GM12878 (cell line): Measurements from ENCODE around the gene OR2T34. TPM values are rescaled to one million over a fixed set of nuclear protein-coding genes. Genes with fewer than 3 reads are reported as not detected.

Experiments used
- ATAC-seq: fragments of 200-7000 bp; cut with Tn5 transposase; 3 replicates; pipeline ENCODE4 v1.9.1; 2020; ENCODE audit warnings: mild to moderate bottlenecking, moderate library complexity
- BruUV-seq: library from RNA; stranded (reverse); fragments of 400-500 nt; replicated peaks from 2 replicates; lab custom pipeline; 2021; lab: Mats Ljungman, UMichigan
- CTCF ChIA-PET: fragments of 300-600 bp; sonication (Branson Sonifier 250); formaldehyde crosslinking; extraction: SDS; loops from one replicate; lab custom pipeline; 2021; ENCODE audit warnings: inconsistent platforms; lab: Yijun Ruan, JAX
- POLR2A ChIA-PET: fragments of 350-600 bp; formaldehyde crosslinking; extraction: SDS; loops from one replicate; lab custom pipeline; 2021; ENCODE audit warnings: inconsistent platforms; lab: Charles Lee
- RAD21 ChIA-PET: fragments of 300-600 bp; sonication (Branson Sonifier 250); formaldehyde crosslinking; loops from one replicate; lab custom pipeline; 2023; ENCODE audit warnings: antibody characterized with exemption; ENCODE audit not compliant: unreplicated experiment; lab: Charles Lee
- SMC1A ChIA-PET: fragments of 300-600 bp; sonication (Branson Sonifier 250); formaldehyde crosslinking; loops from one replicate; lab custom pipeline; 2023; ENCODE audit not compliant: unreplicated experiment, uncharacterized antibody; lab: Charles Lee
- DNase-seq: peaks from one replicate; pipeline ENCODE4 v3.0.0-alpha.2; 2011; ENCODE audit warnings: low read depth, low spot score
- FAIRE-seq: peaks from 3 replicates; lab custom pipeline; 2011; peaks lifted over from hg19 to GRCh38; lab: Jason Lieb, UNC
- H2AFZ ChIP-seq: 2 replicates; pipeline ENCODE4 v1.6.0; 2011; ENCODE audit warnings: low read depth, low read length, control low read depth; ENCODE audit not compliant: control insufficient read depth
- H3K27ac ChIP-seq: 2 replicates; pipeline ENCODE4 v1.5.1; 2011; ENCODE audit warnings: control low read depth; ENCODE audit not compliant: control insufficient read depth, insufficient read depth
- H3K27me3 ChIP-seq, 2 experiments: replicated peaks in 1 of 2; 2 replicates each; pipeline versions ENCODE4 v1.6.0 to v1.6.1; 2011; ENCODE audit warnings: low read length in 1 of 2; ENCODE audit not compliant: control insufficient read depth in 2 of 2, insufficient read depth in 2 of 2
- H3K36me3 ChIP-seq, 2 experiments: 2 replicates each; pipeline ENCODE4 v1.5.1; 2011; ENCODE audit warnings: low read length in 1 of 2; ENCODE audit not compliant: control insufficient read depth in 2 of 2, insufficient read depth in 2 of 2
- H3K4me1 ChIP-seq: 2 replicates; pipeline ENCODE4 v1.6.1; 2011; ENCODE audit warnings: mild to moderate bottlenecking, low read length, moderate library complexity, mixed read lengths; ENCODE audit not compliant: control insufficient read depth, insufficient read depth
- H3K4me2 ChIP-seq: 2 replicates; pipeline ENCODE4 v1.6.0; 2011; ENCODE audit warnings: control low read depth; ENCODE audit not compliant: control insufficient read depth, insufficient read depth
- H3K4me3 ChIP-seq: fragments of 200-600 bp; sonication (generic); 2 replicates; pipeline ENCODE4 v1.5.1; 2016
- H3K79me2 ChIP-seq: 2 replicates; pipeline ENCODE4 v1.6.0; 2011; ENCODE audit warnings: low read length; ENCODE audit not compliant: control insufficient read depth, insufficient read depth
- H3K9ac ChIP-seq: 2 replicates; pipeline ENCODE4 v1.8.0; 2011; ENCODE audit warnings: low read length, control low read depth, mixed read lengths; ENCODE audit not compliant: control insufficient read depth, insufficient read depth
- H3K9me3 ChIP-seq: replicated peaks from 3 replicates; pipeline ENCODE4 v1.5.1; 2011; ENCODE audit warnings: mild to moderate bottlenecking, low read length; ENCODE audit not compliant: control insufficient read depth, insufficient read depth
- H4K20me1 ChIP-seq: 2 replicates; pipeline ENCODE4 v1.6.0; 2011; ENCODE audit not compliant: control insufficient read depth, insufficient read depth
- ATF2 ChIP-seq: IDR thresholded peaks from 2 replicates; pipeline ENCODE4 v1.6.1; 2012; ENCODE audit warnings: low read length, inconsistent platforms
- BMI1 ChIP-seq: fragments of 450-650 bp; IDR thresholded peaks from 2 replicates; pipeline ENCODE4 v1.6.1; 2016; ENCODE audit warnings: mild to moderate bottlenecking, moderate library complexity, borderline replicate concordance
- EGR1 ChIP-seq, 2 experiments: IDR thresholded peaks; 1 replicate in 1 of 2; 2 replicates in 1 of 2; pipeline ENCODE4 v1.6.1; 2011 to 2012; ENCODE audit warnings: low read depth in 2 of 2, low read length in 2 of 2, borderline replicate concordance in 1 of 2, mild to moderate bottlenecking in 1 of 2, moderate library complexity in 1 of 2
- SMAD1 ChIP-seq: fragments of 450-650 bp; IDR thresholded peaks from 2 replicates; pipeline ENCODE4 v1.6.1; 2018; ENCODE audit warnings: mild to moderate bottlenecking, low read depth; ENCODE audit not compliant: partially characterized antibody
- SMARCA5 ChIP-seq: fragments of 450-650 bp; IDR thresholded peaks from 2 replicates; pipeline ENCODE4 v1.6.1; 2017; ENCODE audit warnings: mild to moderate bottlenecking
- TCF3 ChIP-seq: IDR thresholded peaks from 2 replicates; pipeline ENCODE4 v1.6.1; 2012; ENCODE audit warnings: low read depth, mild to moderate bottlenecking, low read length, borderline replicate concordance; ENCODE audit not compliant: insufficient read depth
- YBX1 ChIP-seq: fragments of 450-650 bp; IDR thresholded peaks from 2 replicates; pipeline ENCODE4 v1.6.1; 2016; ENCODE audit warnings: antibody characterized with exemption
- ZNF274 ChIP-seq: IDR thresholded peaks from one replicate; pipeline ENCODE4 v1.8.0; 2011; ENCODE audit not compliant: insufficient read length, insufficient read depth
- WGBS: methylation state at CpG from one replicate; pipeline ENCODE4 v1.1.6; 2016; ENCODE audit warnings: low lambda C conversion rate; ENCODE audit not compliant: insufficient replicate concordance, insufficient coverage; ENCODE audit errors: missing lambda C conversion rate; 5-methylcytosine and 5-hydroxymethylcytosine counted together
- in situ Hi-C: fragments of 300-500 bp; cut with MboI; formaldehyde crosslinking; loops from 9 replicates; pipeline ENCODE4 v1.14.3; 2018; ENCODE audit warnings: mixed read lengths
- intact Hi-C: fragments of 100-400 bp; cut with micrococcal nuclease; formaldehyde crosslinking; loops from one replicate; pipeline ENCODE4 v1.14.2; 2022; ENCODE audit not compliant: unreplicated experiment
- polyA plus RNA-seq, 11 experiments: library from polyadenylated mRNA; depleted of rRNA in 4 of 11; unstranded in 6 of 11; stranded (reverse) in 5 of 11; fragments of >200 nt; fragmentation: Nextera tagmentation in 4 of 11; fragmentation: Illumina TruSeq in 1 of 11; extraction: Ambion mirVana in 4 of 11; extraction: Trizol in 1 of 11; gene quantifications; 1 replicate in 1 of 11; 2 replicates in 10 of 11; pipeline versions ENCODE4 v1.2.1 to v1.2.3, GENCODE V29; 2011 to 2016; ENCODE audit warnings: inconsistent platforms in 2 of 11, missing spikeins in 2 of 11, low read depth in 1 of 11
- total RNA-seq, 4 experiments: library from RNA; depleted of rRNA in 3 of 4; stranded (reverse); fragments of >200 nt in 3 of 4; fragmentation: Illumina TruSeq in 1 of 4; extraction: Trizol in 1 of 4; gene quantifications; 2 replicates each; pipeline versions ENCODE4 v1.2.1 to v1.2.3, GENCODE V29; 2013 to 2021

Gene OR2T34
- total and polyA plus RNA-seq, 10 of the 15 experiments (the other 5 are each of a cell fraction or from before 2014, with no cell fraction given): 0.16 to 2.7 (median 0.48) TPM; not detected in 2

- TF ChIP-seq ZNF274: no peak
- TF ChIP-seq ATF2: no peak
- no peak for TF ChIP-seq SMARCA5
- no peak for TF ChIP-seq TCF3
Observed at GRCh38 chr1:248613742-248614141, 39.2 kb upstream of the OR2T34 start (continued).

- Histone ChIP-seq H4K20me1 (no peaks in the 10 kb centered on the region), H3K4me2 (no peak overlapping the region), H3K9me3 (no peaks in the 10 kb centered on the region), H3K79me2 (no peaks in the 10 kb centered on the region), H3K27me3 (no peaks in the 10 kb centered on the region), H3K4me1 (no peaks in the 10 kb centered on the region), H3K36me3 (no peaks in the 10 kb centered on the region), H2AFZ (no peak overlapping the region), H3K27ac (no peak overlapping the region), H3K4me3 (no peak overlapping the region), H3K9ac (no peak overlapping the region)
- intact Hi-C loops (no loop called here), in situ Hi-C loops (no loop called here)
- ChIA-PET CTCF (no interaction called here), POLR2A (no interaction called here), RAD21 (no interaction called here), SMC1A (no interaction called here)
- no TSS peak for BruUV-seq
- no CpG with 5 or more reads among the region's 4 CpGs for WGBS
- TF ChIP-seq YBX1: no peak
- no peak for TF ChIP-seq EGR1 (IDR thresholded peaks at IDR 0.05; ENCODE audit: borderline replicate concordance in 1 of 2, low read depth in 2 of 2, low read length in 2 of 2)
- TF ChIP-seq BMI1: no peak
- TF ChIP-seq SMAD1: no peak
- no peak for ATAC-seq
- no peak for DNase-seq
- no peak for FAIRE-seq
Observed at GRCh38 chr1:248611883-248612414, 37.4 kb upstream of the OR2T34 start.
